ENCODE data around the gene ATP13A1. TPM values are rescaled to one million over a fixed set of nuclear protein-coding genes. Genes with fewer than 3 reads are reported as not detected.

Gene ATP13A1
- total and polyA plus RNA-seq, 2 donors = 27.7 to 35.5 TPM

DNA sequence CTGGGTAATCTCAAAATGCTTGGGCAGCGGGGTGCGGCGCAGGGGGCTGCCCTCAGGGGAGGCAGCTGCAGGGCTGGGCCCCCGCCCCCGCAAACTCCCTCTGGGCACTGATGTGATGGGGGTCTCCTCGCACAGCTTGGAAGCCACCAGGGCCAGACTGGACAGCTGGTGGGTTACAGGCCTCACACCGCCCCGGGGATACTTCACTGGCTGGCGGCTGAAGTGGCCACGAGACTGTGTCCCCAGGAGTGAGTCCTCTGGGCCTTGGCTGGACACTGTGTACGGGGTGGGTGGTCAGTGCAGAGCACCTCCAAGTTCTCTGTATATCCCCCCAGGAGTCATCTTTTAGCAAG lies 33.4 kb downstream of the ATP13A1 start:
- no peak for DNase-seq (ENCODE audit: extremely low spot score)
- Histone ChIP-seq H3K4me1 (ENCODE audit: insufficient read depth) (no peaks in the 10 kb centered on the region), H3K4me3 (ENCODE audit: low read depth, low read length) (no peak overlapping the region), H3K36me3 (ENCODE audit: insufficient read depth) (no peaks in the 10 kb centered on the region), H3K27ac (ENCODE audit: low read depth) (no peak overlapping the region)
- 97% methylated on average over 11 of the region's 11 CpGs for WGBS

DNA sequence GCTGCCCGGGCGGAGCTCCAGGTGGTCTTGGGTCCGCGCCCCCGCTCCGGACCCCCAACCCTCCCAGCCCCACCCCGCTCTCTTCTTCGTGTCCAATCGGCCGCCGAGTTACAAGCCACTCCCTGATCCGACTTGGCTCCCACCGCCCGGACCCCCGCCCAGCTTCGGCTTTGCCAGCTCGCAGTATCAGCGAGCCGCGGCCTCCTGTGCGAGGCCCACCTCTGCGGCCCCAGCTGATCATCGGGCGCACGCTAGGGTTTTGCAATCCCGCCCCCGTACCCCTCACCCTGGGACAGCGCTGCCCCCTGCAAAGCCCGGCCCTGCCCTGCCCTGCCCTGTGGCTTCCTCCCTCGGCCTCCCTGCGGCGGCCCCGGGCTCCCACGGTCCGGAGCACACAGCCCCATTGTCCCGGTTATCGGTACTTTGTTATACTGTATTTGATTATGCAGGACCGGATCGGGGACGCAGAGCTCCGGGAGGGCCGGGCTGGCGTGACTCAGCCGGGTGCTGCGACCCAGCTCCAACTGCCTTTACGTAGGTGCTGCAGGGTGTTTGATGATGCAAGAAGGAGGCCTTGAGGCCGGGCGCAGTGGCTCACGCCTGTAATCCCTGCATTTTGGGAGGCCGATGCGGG lies 34.9 kb downstream of the ATP13A1 start:
- peak overlapping the region; percentile 54 for H3K27ac ChIP-seq (ENCODE audit: low read depth)
- H3K4me3 ChIP-seq (ENCODE audit: low read depth, low read length) = peak overlapping the region; percentile 54
- no peaks in the 10 kb centered on the region for H3K4me1 ChIP-seq (ENCODE audit: insufficient read depth)
- DNase-seq (ENCODE audit: extremely low spot score) = no peak
- WGBS = 13% methylated on average over 51 of the region's 51 CpGs
- no peaks in the 10 kb centered on the region for H3K36me3 ChIP-seq (ENCODE audit: insufficient read depth)

DNA sequence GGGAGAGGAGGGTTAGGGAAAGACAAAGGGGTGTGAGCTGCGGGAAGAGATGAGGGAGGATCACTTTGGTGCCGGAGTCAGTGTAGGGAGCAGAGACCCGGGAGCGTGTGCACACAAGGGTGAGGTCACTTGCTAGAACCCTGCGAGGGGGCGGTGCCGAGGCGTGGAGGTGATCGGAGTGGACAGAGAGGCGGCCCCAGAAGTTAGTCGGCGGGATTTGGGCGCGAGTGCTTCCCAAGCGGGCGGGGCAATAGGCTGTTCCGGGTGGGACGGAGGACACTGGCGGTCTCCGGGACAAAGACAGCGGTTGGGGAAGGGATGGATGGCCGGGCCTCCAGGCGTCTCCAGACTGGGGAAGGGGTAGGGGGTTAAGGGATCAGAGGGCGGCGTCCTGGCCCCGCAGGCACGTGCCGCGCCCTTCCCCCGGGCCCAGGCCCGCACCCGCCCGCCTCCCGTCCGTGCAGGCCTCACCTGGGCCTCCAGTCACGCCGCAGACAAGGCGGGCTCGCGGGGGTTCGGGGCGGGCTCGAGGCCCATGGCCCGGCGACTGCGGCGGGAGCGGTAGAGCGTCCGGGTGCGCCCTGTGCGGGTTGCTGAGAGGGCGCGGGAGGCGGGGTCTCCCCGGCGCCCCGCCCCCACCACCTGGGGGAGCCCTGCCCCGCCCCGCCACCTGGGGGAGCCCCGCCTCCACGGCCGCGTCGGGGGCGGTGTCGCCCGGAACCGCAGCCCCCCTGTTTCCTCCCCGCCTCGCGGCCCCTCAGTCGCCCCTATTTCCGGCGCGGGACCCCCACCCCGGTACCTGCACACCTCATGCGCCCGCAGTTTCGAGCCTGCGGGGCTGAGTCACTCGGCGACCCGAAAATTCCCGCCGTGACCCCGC lies 35.6 kb downstream of the ATP13A1 start, which contains the start of gene LPAR2:
TSS of gene LPAR2 (minus strand) at position 600 of the 880 bp plus-strand sequence. CDS start 945 bp downstream, outside the sequence.
- Histone ChIP-seq H3K4me1 (ENCODE audit: insufficient read depth) (no peaks in the 10 kb centered on the region), H3K36me3 (ENCODE audit: insufficient read depth) (no peaks in the 10 kb centered on the region), H3K4me3 (ENCODE audit: low read depth, low read length) (peak within 1 kb of the TSS; percentile 54), H3K27ac (ENCODE audit: low read depth) (peak within 1 kb of the TSS; percentile 72)
- DNase-seq (ENCODE audit: extremely low spot score) = no peak
- WGBS = 3% methylated on average over 87 of the region's 87 CpGs

DNA sequence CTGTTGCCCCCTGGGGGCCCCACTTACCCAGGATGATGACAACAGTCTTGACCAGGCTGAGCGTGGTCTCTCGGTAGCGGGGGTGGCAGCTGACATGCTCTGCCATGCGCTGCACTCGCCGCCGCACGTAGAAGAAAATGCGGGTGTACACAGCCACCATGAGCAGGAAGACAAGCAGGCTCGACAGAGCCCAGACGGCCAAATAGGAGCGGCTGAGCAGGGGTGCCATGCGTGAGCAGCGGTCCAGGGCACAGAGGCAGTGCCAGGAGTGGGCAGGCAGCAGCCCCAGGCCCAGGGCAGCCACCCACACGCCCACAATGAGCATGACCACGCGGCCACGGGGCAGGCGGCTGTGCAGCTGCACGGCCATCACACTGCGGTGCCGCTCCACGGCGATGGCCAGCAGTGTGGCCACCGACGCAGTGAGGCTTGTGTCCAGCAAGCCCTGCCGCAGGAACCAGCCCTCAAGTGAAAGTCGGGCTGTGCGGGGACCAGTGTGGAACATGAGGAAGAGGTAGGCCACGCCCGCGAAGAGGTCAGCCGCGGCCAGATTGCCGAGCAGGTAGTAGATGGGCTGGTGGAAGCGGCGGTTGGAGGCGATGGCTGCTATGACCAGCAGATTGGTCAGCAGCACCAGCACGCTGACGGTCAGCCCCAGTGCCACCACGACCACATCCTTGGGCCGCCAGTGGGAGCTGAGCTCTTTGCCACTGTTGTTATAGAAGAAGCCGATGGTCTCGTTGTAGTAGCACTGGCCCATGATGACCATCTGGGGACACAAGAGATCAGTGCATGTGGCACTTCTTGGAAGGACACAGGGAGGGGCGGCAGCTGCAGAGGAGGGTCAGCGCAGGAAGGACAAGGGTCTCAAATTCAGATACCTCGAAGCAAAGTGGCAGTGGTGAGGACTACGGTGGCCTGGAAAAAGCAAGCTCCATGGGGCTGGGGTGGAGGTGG lies 36.7 kb downstream of the ATP13A1 start:
- WGBS = 96% methylated on average over 48 of the region's 48 CpGs
- DNase-seq (ENCODE audit: extremely low spot score) = no peak
- H3K4me3 ChIP-seq (ENCODE audit: low read depth, low read length) = no peak overlapping the region

DNA sequence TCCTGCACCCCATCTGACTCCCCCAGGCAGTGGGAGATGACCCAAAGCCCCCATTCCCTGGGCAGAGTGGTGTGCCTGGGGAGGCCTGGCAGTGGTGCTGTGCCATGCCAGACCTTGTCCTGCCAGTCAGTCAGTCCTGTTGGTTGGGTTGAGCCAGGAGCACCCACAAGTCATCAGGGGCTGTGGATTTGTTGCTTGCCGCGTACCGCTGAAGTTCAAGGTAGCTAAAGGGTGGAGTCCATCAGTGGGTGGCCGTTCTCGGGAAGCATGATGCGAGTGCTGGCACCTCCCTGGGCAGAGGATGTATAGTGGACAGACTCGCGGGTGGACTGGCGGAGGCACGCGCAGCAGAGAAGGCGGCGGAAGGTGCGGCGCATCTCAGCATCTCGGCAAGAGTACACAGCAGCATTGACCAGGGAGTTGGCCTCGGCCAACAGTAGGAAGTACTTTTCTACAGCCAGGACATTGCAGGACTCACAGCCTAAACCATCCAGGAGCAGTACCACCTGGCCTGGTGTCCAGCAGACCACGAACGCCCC lies 39.4 kb downstream of the ATP13A1 start:
- Histone ChIP-seq H3K27ac (ENCODE audit: low read depth) (no peak overlapping the region), H3K36me3 (ENCODE audit: insufficient read depth) (no peaks in the 10 kb centered on the region), H3K4me3 (ENCODE audit: low read depth, low read length) (no peak overlapping the region), H3K4me1 (ENCODE audit: insufficient read depth) (no peaks in the 10 kb centered on the region)
- DNase-seq (ENCODE audit: extremely low spot score) = no peak
- 96% methylated on average over 19 of the region's 19 CpGs for WGBS

More for the DNA sequence above, 36.7 kb downstream of the ATP13A1 start:
- Histone ChIP-seq H3K4me1 (ENCODE audit: insufficient read depth) (no peaks in the 10 kb centered on the region), H3K27ac (ENCODE audit: low read depth) (no peak overlapping the region), H3K36me3 (ENCODE audit: insufficient read depth) (no peaks in the 10 kb centered on the region)

DNA sequence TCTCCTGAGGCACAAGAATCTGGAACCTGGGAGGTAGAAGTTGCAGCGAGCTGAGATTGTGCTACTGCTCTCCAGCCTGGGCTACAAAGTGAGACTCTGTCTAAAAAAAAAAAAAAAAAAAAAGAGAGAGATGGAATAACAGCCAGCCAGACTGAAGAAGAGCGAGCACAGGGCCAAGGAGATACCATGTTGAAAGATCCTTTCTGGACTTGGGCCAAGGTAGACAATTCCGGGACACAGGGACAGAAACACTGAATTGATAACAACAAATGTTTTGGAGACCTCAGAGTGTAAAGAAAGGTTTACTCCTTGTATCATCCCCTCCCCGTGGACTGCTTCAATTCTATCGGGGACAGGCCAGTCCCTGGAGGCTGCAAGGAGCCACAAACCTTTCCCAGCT lies 40.1 kb downstream of the ATP13A1 start:
- no peak overlapping the region for H3K27ac ChIP-seq (ENCODE audit: low read depth)

DNA sequence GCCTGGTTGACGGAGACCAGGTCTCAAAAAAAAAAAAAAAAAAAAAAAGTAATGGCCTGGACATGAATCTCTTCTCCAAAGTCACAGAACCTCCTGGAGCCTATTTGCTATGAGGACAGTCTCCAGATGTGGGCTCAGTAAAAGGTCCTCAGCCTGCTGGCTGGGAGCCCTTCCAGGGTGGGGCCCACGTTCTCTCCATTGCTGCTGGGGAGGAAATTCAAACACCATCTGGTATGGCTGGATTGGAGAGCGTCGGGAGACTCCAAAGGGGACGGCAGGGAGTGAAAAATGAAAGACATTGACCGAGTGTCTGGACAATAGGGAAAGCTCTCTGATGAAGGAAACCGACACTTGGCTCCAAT lies 43.6 kb downstream of the ATP13A1 start:
- Histone ChIP-seq H3K4me3 (ENCODE audit: low read depth, low read length) (no peak overlapping the region), H3K27ac (ENCODE audit: low read depth) (no peak overlapping the region), H3K4me1 (ENCODE audit: insufficient read depth) (no peaks in the 10 kb centered on the region), H3K36me3 (ENCODE audit: insufficient read depth) (no peaks in the 10 kb centered on the region)
- WGBS = 80% methylated on average over 7 of the region's 7 CpGs
- no peak for DNase-seq (ENCODE audit: extremely low spot score)

More for the DNA sequence above, 40.1 kb downstream of the ATP13A1 start:
- Histone ChIP-seq H3K4me3 (ENCODE audit: low read depth, low read length) (no peak overlapping the region), H3K4me1 (ENCODE audit: insufficient read depth) (no peaks in the 10 kb centered on the region), H3K36me3 (ENCODE audit: insufficient read depth) (no peaks in the 10 kb centered on the region)
- WGBS = 88% methylated on average over 5 of the region's 5 CpGs
- no peak for DNase-seq (ENCODE audit: extremely low spot score)

DNA sequence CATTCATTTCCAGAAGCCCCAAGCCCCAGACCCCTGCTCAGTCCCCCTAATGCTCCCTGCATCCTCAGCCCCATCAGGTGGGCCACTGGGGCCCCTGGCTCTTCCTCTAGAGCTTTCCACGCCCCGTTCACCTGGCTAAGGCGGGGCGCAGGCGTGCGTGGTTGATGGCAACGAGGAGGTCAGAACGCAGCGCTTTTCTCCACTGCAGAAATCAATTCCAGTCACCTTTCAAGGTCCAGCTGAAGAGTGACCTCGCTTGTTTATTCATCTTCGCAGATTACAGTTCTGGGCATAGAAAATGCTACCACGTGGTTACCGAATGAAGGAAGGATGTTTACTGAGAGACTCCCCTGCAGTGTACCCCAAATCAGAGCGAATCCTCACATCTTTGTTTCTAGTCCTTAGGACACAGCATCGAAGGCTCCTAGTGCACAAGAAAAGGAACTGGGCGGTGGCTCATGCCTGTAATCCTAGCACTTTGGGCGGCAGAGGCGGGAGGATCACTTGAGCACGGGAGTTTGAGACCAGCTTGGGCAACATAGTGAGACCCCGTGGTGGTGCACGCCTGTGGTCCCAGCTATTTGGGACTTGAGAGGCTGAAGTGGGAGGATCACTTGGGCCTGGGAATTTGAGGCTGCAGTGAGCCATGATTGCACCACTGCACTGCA lies 44.2 kb downstream of the ATP13A1 start:
- Histone ChIP-seq H3K27ac (ENCODE audit: low read depth) (no peak overlapping the region), H3K36me3 (ENCODE audit: insufficient read depth) (no peaks in the 10 kb centered on the region), H3K4me1 (ENCODE audit: insufficient read depth) (no peaks in the 10 kb centered on the region), H3K4me3 (ENCODE audit: low read depth, low read length) (peak overlapping the region; percentile 33)
- WGBS = 51% methylated on average over 21 of the region's 21 CpGs
- no peak for DNase-seq (ENCODE audit: extremely low spot score)

DNA sequence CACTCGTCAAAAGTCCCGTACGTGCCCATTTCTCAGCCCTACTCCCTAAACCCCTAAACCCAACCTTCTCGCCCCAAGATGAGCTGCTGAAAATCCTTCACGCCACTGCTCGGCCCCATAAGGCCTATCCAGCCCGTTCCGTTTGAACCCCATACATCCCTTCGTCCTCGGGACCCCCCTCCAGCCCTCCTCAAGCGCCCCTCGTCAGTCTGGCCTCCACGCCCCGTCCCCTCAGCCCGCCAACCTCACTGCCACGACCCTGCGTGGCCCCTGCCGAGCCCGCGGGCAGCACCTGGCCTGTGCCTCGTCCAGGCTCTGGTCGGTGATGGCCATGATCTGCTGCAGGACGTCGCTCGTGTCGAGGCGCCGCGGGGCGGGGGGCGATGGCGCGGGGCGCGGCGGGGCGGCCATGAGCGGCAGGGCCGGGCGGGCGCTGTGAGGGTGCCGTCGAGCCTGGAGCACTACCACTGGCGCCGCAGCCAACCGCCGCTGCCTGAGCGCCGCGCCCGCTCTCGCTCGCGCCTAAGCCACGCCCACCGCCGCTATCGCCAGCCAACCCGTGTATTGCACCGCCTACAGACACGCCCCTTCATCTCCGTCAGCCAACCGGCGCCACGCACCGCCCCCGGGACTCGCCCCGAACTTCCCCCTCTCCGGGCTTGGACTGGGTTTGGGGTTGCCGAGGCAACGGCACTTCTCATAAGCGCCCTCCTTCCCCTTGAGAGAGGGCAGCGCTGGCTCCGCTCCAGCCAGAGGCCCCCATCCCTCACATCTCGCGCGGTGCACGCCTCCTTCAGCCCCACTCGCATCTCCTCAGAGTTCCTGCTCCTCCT lies 45.0 kb downstream of the ATP13A1 start, which contains the start of gene PBX4:
TSS of gene PBX4 (minus strand) at position 469 of the 833 bp plus-strand sequence. CDS start at position 411, 58 bp downstream.
- peak; percentile 93 for DNase-seq (ENCODE audit: extremely low spot score)
- 3% methylated on average over 80 of the region's 80 CpGs for WGBS
- peak within 1 kb of the TSS; percentile 33 for H3K4me3 ChIP-seq (ENCODE audit: low read depth, low read length)

DNA sequence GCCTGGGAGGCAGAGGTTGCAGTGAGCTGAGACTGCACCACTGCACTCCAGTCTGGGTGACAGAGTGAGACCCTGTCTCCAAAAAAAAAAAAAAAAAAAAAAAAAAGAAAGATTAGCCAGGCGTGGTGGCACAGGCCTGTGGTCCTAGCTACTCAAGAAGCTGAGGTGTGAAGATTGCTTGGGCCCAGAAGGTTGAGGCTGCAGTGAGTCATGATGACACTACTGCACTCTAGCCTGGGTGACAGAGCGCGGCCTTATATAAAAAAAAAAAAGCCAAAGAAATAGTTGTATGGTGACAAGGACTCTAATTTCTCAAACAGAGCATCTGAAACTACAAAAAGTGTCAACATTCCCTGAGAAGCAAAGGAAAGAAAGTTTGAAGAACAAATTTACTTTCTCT lies 48.4 kb downstream of the ATP13A1 start:
- no peak for DNase-seq (ENCODE audit: extremely low spot score)
- no peaks in the 10 kb centered on the region for H3K36me3 ChIP-seq (ENCODE audit: insufficient read depth)
- no peak overlapping the region for H3K27ac ChIP-seq (ENCODE audit: low read depth)
- WGBS = 89% methylated on average over 3 of the region's 3 CpGs
- H3K4me1 ChIP-seq (ENCODE audit: insufficient read depth) = no peaks in the 10 kb centered on the region
- no peak overlapping the region for H3K4me3 ChIP-seq (ENCODE audit: low read depth, low read length)

More for the DNA sequence above, 45.0 kb downstream of the ATP13A1 start, which contains the start of gene PBX4:
- Histone ChIP-seq H3K27ac (ENCODE audit: low read depth) (no peak within 1 kb of the TSS), H3K36me3 (ENCODE audit: insufficient read depth) (no peaks in the 10 kb centered on the region), H3K4me1 (ENCODE audit: insufficient read depth) (no peaks in the 10 kb centered on the region)

DNA sequence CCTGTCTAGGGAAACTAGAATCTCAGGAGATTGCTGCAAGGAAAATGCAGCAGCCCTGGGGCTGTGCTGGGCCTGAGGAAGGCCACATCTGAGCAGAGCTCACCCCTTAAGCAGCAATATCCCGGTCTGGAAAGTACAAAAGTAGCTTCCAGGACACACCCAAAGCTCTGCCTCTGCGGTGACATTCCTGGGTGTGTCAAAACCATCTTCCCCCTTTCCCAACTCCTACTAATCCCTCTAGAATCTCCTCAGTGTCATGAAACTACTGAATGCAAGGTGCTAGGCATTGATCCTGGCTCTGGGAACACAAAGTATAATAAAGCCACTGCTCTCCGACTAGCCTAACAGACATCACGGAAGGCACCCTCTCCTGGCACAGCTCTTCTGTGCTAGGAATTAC lies 50.0 kb downstream of the ATP13A1 start:
- Histone ChIP-seq H3K36me3 (ENCODE audit: insufficient read depth) (no peaks in the 10 kb centered on the region), H3K27ac (ENCODE audit: low read depth) (no peak overlapping the region), H3K4me1 (ENCODE audit: insufficient read depth) (no peaks in the 10 kb centered on the region), H3K4me3 (ENCODE audit: low read depth, low read length) (no peak overlapping the region)
- WGBS = 75% methylated on average over 4 of the region's 4 CpGs
- DNase-seq (ENCODE audit: extremely low spot score) = no peak

Data from urinary bladder (tissue), 4 donors.